Left lobe of liver (tissue), 2 donors: ENCODE results near the gene TRAF5. TPM values are rescaled to one million over a fixed set of nuclear protein-coding genes. Genes with fewer than 3 reads are reported as not detected.

Source experiments
- ATAC-seq: fragments of 200-7000 bp; cut with Tn5 transposase; one replicate; pipeline ENCODE4 v1.9.1; 2020; ENCODE audit warnings: mild to moderate bottlenecking, moderate library complexity
- DNase-seq: peaks from one replicate; pipeline ENCODE4 v3.0.0-alpha.2; 2020; ENCODE audit warnings: low spot score
- total RNA-seq: library from RNA; stranded (reverse); gene quantifications from one replicate; pipeline ENCODE4 v1.2.1, GENCODE V29; 2021
- donor health status: DM: no; HTN: no; CAD: no; lungs with moderate emphysema.
- donor health status: DM: no; HTN: yes; CAD: no.

TRAF5 gene
- total RNA-seq, 1 donor from 2014 or later = 0.98 TPM

DNA sequence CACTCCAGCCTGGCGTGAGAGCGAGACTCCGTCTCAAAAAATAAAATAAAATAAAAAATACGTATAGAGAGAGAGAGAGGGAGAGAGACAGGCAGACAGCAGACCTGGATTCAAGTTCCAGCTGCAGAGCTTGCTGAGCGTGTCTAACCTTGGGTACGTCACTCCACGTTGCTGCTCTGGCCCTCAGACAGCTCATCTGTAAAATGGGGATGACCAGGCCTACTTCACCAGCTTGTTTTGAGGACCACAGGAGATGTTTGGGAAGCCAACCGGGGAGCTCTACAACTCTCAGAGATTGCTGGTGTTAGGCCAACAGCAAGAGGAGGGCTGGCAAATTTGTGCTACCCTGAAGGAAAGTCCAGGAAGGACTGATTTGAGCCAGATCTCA, 499 bp upstream of the TRAF5 start:
- no peak for ATAC-seq
- no peak for DNase-seq

DNA sequence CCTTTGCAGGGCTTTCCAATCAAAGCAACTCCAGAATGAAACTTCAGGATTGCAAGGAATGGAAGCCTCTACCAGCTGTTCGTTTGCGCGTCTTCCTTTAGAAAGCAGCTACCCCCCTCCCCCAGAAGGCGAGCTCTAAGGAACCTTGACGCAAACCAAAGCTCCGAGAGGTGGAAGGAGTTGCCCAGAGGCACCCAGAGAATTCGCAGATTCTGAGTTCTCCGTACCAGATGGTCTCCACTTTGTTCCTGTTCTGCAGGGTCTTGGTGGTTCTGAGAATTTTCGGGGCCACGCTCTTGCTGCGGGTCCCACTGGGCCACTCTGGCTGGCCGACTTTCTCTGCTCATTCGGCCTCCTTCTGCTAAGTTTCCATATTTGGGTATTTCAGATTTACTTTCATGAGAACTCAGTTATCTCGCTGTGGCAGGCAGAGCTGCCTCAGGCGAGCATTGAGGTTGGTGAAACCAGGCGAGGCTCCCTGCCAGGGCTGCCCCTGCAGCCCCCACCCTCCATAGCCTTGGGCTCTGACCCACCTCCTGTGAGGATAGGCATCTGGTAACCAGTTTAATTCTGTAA, 801 bp downstream of the TRAF5 start:
- ATAC-seq = no peak
- no peak for DNase-seq

DNA sequence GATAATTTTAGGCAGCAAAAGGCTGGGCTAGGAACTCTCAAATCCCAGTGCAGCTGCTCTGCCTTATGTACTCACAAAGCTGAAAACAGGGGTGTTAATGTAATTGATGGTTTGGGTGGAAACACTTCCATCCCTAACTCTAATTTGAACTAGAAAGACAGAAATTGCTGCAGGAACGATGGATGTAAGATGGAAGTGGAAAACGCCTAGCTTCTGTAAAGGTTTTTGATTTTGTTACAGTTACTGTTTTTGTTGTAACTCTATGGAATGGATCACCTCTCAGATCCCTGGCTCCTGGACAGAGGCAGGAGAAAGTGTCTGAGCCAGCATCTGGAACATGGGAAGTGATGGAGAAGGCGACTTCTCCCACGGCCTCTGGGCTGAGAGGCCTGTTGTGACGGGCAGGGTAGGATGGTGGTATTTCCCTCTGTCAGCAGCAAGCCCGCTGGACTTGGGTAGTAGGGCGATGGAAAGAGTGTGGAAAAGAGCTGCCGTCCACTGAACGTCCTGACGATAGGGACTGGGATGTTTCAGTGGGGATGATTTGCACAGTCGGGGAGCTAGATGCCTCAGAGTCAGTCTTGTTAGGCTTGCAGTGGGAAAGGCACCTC, 1.6 kb downstream of the TRAF5 start:
- DNase-seq (no peak), ATAC-seq (no peak)

DNA sequence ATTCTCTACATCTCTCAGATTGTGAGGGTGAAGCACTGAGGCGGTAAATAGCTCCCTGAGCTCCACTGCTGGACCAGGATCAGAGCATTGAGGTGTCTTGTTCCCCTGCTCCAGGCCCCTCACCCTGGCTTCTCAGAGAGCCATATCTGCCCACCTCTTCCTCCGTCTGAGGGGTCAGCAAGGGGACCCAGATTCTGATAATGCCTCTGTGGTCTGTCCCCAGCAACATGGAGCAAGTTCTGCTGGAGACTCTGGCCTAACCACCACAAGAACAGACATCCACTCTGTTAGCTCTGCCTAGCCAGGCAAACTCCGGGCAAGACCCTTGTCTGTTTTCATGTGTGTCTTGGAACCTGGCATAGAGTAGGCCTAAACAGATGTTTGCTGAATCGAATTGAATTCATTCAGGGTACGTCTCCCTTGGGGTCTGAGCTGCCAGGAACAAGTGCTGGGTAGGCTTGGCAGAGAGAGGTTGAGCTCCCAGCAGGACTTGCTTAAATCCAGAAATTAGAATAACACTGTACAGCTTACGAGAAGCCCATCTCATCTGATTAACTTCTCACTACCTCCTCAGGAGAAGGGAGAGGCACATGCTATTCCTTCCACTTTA, 2.3 kb downstream of the TRAF5 start:
- DNase-seq (no peak), ATAC-seq (no peak)

DNA sequence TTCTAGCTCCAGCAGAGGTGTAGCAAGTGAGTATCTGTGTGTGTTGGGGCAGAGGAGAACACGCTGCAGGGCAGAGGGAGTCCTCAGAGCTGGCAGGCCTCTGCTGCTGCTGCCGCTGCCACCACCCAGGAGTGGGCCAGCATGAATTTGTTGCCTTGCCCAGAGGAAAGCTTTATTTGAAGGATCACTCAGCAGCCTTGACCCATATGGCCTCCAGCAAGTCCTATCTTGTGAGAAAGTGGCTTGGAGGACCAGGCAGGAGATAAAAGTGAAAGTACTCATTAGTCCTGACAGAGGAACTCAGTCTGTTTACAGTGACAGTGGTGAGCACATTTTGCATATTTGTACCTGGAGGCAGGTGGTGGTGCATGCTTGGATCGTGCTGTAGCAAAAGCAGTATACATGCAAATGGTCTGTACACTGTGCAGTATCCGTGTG, 3.1 kb downstream of the TRAF5 start:
- DNase-seq (no peak), ATAC-seq (peak; percentile 34)

DNA sequence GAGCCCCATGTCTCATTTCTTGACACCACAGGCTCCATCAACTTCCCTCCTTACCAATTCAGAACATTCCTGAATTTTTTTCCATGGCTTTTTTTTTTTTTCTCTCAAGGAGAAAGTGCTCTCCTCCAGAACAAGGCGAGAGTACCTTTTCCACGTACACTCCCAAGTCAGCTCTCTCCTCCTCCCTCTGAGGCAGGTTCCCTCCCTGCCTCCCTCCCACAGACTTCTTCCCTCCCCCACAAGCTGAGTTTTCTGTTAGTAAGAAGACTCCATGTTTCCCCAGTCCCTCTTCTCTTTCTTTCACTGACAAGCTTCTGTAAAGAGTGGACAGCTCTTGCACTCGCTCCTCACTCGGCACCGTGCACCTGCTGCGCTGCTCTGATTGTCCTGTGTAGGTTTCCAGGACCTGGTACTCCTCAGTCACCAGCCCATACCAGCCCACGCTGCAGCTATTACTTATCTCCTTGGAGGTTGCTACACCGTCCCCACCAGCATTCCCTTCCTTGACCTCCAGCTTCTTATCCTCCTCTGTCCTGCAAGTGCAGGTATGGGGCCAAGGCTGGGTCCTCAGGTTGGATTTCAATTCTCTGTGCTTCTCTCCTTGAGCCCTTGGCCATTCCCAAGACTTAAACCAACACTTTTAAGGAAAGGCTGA, 3.8 kb downstream of the TRAF5 start:
- no peak for DNase-seq

DNA sequence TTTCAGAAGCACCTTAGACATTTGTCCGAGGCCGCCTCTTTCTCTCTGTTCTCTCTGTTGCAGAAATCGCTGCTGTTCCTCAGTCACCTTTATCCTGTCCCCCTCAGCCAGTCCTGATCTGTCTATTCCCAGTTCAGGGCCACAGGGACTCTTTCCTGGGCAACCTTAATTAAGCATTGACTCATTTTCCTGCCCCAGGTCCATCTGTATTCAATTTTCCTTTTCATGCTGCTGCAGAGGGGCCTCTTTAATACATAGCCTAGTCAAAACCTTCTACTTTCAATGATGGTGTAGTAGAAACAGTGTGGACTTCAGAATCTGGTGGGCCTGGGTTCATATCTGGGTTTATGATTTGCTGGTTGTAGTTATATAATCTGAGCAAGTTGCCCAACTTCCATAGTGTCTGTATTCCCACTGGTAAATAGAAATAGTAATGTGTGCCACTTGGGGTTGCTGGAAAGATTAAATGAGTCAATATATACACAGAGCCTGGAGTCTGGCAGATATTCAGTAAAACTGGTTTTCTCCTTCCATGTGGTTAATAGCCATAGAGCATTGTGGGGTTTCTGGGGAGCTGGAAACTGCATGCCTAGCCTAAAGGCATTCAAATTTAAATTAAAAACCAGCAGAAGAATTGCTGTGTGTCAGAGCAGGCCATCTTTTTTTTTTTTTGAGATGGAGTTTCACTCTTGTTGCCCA, 4.5 kb downstream of the TRAF5 start:
- ATAC-seq = no peak
- no peak for DNase-seq

More for the DNA sequence above, 3.8 kb downstream of the TRAF5 start:
- no peak for ATAC-seq

DNA sequence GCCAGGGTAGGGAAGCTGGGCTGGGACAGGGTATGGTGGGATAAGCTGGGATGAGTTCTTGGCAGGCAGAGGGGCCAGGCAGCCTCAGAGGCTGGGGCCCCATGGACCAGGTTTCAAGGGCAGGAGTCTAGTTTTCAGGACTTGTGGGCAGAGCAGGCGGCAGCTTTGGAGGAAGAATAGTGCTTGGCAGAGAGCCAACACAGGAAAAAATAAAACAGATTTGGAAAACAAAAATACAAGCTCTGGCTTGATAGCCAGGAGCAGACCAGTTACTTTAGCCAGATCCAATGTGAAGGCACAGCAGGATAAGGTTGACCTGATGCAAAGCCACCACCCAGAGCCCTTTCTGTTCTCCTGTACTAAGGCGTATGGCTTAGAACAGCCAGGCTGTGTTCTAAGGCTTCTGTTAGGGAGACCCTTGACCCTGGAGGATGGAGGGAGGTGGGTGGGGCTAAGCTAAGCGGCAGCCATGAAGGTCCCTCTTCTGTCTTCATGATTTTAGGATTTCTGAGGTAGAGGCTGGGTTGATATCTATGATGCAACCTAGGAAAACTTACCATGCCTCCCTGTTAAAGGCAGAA, 5.5 kb downstream of the TRAF5 start:
- no peak for ATAC-seq
- DNase-seq = no peak

DNA sequence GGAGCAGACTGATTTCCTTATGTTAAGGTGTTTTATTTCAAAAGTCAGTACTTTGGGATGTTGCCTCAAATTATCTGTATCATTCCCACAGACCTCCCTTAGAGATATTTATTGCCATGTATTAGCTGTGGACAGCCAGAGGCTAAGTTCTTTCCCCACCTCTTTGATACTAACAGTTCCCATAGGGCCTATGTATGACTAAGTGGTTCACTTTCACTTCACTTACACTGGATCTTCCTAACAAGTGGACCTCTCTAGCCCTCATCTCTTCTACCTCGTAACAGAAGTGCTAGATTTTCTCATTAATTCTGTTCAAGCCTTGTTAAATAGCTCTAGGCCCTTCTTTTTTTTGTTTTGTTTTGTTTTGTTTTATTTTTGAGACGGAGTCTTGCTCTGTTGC, 6.2 kb downstream of the TRAF5 start:
- no peak for DNase-seq
- no peak for ATAC-seq

DNA sequence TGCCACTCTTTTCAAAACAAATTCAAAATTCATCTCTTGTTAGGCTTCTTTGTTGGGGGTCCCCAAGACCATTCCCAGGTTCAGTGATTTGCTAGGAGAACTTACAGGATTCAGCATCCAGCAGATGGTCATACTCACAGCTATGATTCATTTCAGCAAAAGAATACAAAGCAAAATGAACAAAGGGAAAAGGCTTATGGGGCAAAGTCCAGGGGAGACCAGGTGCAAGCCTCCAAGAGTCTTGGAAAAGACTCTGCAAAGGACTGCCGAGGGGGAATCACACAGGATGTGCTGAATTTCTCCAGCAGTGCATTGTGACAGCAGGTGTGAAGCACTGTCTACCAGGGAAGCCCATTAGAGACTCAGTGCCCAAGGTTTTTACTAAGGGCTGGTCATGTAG, 7.3 kb downstream of the TRAF5 start:
- no peak for DNase-seq
- no peak for ATAC-seq

DNA sequence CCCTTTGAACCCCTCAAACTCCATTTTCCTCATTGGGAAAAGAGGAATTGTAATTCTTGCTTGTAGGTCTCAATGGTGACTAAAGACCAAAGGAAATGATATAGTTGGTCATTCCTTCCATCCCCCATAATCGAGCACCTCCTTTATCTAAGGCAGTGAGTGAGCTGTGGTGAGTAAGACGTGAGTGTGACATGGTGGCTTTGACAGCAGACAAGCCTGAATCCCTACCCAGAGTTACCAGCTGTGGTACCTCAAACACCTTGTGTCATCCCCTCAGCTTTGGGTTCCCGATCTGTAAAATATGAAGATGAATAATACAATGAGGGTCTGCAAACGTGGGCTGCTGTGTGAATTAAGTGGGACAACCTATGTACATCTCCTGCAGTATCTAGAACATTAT, 8.4 kb downstream of the TRAF5 start:
- no peak for DNase-seq
- ATAC-seq = no peak

DNA sequence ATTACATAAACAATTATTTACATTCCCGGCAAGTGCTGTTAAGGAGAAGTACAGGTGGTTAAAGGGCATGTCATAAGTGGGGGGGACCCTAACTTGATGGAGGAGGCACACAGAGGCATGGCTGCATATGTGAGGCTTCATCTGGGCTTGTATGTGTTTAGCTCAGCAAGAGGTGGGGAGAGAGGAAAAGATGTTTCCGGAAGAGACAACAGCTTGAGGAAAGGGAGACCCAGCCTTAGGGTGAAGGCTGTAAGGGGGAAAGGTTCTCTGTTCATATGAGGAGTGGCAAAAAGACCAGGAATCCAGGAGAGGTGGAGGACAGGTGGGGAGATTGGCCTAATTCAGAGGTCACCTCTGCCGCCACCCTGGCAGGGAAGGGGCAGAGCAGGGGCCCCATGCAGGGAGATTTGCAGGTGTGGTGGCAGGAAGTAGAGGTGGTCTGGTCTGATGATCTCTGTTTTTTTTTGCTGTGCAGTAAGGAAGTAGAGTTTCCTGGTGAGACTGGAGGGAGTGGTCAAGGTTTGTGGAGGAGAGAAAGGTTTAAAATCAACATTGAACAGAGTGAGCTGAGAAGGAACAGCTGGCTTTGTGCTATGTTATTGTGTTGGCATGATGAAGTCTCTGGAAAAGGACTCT, 9.0 kb downstream of the TRAF5 start:
- ATAC-seq = no peak

DNA sequence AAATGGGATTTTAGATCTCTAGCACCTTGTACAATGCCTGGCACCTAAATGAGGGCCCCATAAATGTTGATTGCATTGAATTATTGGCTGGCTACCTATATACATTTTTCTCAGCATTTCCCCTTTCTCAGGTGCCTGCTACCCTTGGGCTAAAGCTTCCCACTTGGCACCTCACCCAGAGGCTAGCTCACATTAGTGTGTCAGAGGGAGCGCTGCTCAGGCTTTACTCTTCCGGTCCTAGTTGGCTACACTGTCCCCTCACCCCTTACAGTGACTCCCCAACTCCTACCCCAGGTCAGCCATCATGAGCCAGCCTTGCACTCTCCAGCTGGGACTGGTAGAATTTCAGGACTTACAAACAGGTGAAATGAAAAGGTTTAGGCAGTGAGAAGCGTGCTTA, 9.5 kb downstream of the TRAF5 start:
- ATAC-seq (no peak), DNase-seq (no peak)

More for the DNA sequence above, 9.0 kb downstream of the TRAF5 start:
- DNase-seq = no peak

DNA sequence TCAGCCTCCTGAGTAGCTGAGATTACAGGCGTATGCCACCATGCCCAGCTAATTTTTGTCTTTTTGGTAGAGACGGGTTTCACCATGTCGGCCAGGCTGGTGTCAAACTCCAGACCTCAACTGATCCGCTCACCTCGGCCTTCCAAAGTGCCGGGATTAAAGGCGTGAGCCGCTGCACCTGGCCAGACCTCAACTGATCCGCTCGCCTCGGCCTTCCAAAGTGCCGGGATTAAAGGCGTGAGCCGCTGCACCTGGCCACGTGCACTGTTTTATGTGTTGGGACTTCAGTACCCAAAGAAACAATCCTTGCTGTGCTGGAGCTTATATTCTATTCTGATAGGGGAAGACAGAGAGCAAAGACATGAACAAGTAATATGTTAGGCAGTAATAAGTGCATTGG, 10.1 kb downstream of the TRAF5 start:
- no peak for ATAC-seq
- no peak for DNase-seq

DNA sequence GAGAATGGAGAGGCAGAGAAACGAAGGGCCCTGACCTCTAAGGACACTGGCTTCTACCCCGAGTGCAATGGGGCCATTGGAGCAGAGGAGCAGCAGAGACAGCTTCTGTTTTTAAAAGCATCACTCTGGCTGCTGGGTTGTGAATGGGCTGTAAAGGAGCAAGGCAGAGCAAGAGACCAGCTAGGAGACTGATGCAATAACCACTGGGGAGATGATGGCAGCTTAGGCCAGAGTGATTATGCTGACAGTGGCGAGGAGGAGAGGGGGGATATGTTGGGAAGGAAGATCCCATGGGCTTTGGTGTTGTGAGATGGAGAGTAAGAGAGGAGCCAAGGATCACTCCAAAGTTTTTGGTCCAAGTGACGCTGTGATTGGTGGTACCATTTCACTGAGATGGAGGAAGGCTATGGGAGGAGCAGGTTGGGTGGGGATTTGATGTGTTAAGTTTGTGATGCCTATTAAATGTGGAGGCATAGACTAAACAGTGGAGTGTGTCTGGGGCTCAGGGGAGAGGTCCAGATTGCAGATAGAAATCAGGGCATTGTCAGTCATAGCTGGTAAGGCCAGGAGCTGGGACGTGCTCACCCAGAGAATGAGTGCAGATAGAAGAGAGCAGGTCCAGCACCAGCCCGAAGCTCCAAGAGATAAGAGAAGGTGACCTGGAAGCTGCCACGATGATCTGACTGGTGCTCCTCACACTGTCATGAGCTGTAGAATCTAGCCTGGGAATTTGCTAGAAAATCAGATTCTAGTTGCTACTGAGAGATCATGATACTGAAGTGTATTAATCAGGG, 11.0 kb downstream of the TRAF5 start:
- ATAC-seq (no peak), DNase-seq (no peak)

DNA sequence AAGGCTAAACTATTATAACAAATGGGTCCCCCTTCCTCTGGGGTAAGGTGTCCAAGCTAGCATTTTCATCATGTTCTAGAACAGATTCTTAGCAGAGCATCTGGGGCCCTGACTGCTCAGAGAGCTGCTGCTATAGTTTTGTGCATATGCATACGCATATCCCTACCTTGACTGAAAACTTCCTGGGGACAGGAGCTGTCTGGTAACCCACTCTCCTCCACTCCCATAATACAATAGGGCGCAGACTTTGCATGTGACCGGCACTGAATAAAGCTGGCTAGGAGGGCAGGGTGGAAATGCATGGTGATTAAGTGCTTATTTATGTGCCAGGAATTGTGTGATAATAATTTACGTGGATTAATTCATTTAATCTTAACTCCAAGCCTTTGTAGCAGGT, 11.6 kb downstream of the TRAF5 start:
- no peak for ATAC-seq
- DNase-seq = no peak

DNA sequence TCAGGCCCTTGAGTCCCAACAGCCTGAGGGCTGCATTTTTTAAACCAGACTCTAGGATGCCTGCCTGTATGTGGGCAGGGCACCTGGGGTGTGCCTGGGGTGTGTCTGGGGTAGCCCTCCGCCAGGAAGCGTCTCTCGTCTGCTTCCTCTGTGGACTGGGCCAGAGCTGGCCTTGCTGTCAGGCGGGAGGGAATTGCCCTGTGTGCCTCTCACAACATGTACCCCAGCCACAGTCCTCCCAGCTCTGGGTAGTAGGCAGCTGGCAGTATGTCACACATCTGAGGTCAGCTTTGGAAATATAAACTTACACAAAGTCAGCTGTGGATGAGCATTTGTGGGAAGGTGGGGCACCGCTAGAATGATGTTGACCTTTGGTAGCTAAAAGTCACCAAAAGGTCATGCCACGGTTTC, 13.0 kb downstream of the TRAF5 start:
- DNase-seq (no peak), ATAC-seq (no peak)

DNA sequence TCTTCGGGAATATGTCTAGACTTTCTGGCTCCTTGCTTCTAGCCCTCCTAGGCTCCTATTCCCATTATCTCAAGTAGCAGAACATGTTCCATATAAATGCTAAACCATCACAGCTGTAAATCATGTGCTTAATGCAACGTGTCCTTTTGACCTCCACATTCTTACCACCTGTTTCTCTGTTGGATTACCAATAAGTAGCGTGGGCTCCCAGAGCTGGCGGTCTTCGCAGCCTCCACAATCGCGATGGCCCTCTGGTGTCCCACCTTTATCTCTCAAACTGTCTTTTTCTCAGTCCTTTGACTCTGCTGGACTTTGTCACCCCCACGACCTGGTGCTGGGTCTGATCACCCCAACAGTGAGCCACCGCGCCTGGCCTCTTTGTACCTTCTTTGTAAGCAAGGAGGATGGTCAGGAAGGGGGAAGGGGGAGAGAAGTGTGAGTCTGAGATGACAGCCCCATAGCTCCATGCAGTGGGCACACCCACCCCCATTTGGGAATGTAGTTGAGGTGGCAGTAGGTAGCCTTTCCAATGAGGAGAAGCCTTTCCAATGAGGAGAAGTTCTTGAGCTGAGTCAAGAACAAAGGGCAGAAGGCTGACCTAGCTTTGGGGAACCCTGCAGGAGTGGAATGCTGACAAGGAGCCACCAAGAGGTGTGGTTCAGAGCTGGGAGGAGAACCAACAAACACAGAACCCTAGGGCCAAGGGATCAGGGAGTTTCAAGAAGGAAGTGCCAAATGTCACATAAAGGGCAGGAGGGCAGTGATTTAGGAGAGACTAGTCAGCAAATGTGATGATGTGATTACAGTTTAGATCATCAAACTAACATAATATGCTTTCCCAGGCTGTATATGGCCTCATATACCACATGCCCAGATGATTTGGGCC, 14.2 kb downstream of the TRAF5 start:
- DNase-seq (no peak), ATAC-seq (peak; percentile 45)

DNA sequence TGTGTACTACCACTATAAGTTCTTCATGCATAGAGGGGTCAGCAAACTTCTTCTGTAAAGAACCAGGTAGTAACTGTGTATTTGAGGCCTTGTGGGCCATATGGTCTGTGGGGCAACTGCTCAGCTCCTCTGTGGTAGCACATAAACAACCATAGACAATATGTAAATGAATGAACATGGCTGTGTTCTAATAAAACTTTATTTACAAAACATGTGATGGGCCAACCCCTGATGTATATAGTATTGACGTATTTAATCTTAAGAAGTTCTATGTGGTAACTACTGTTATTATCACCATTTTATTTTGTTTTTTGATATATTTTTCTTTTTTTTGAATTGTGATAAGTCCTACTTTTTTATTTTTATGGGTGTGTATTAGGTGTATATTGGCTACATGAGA, 15.4 kb downstream of the TRAF5 start:
- ATAC-seq (no peak), DNase-seq (no peak)
